Thyroid gland (tissue), 4 donors: ENCODE measurements around the gene SAMD11. TPM values are rescaled to one million over a fixed set of nuclear protein-coding genes. Genes with fewer than 3 reads are reported as not detected.

ENCODE experiments used
- DNase-seq, 2 donors: peaks; one replicate each; pipeline ENCODE4 v3.0.0-alpha.2; 2019
- H3K27ac ChIP-seq, 3 donors: fragments of 200-600 bp; sonication (generic); 1 replicate in 2 of 3; 2 replicates in 1 of 3; pipeline ENCODE4 v1.5.1; 2016 to 2019; ENCODE audit warnings: mild to moderate bottlenecking in 1 of 3, moderate library complexity in 1 of 3
- H3K27me3 ChIP-seq: fragments of 200-600 bp; sonication (generic); one replicate; pipeline ENCODE4 v1.5.1; 2019
- H3K36me3 ChIP-seq, 2 donors: fragments of 200-600 bp; sonication (generic); one replicate each; pipeline ENCODE4 v1.5.1; 2016 to 2019
- H3K4me1 ChIP-seq, 2 donors: fragments of 200-600 bp; sonication (generic); one replicate each; pipeline ENCODE4 v1.5.1; 2017 to 2019
- H3K4me3 ChIP-seq, 3 donors: fragments of 200-600 bp; sonication (generic); replicated peaks in 1 of 3; 1 replicate in 2 of 3; 2 replicates in 1 of 3; pipeline ENCODE4 v1.5.1; 2016; ENCODE audit warnings: mild to moderate bottlenecking in 1 of 3
- H3K9me3 ChIP-seq: fragments of 200-600 bp; sonication (generic); one replicate; pipeline ENCODE4 v1.5.1; 2017
- POLR2A ChIP-seq, 2 donors: fragments of 450-650 bp; IDR thresholded peaks; one replicate each; pipeline ENCODE4 v1.6.1; 2017; ENCODE audit warnings: antibody characterized with exemption in 2 of 2, mild to moderate bottlenecking in 2 of 2, moderate library complexity in 1 of 2
- WGBS, 2 donors: methylation state at CpG; one replicate each; pipeline ENCODE4 v1.1.5; 2017; 5-methylcytosine and 5-hydroxymethylcytosine counted together
- intact Hi-C: fragments of 100-400 bp; cut with DNase I; formaldehyde crosslinking; loops from one replicate; pipeline ENCODE4 v1.15.1; 2023
- total RNA-seq, 4 donors: library from RNA; depleted of rRNA; stranded (reverse); fragments of >200 nt; gene quantifications; one replicate each; pipeline ENCODE4 v1.2.3, GENCODE V29; 2016
- TF ChIP-seq, protein P1 (sequence below), 6 experiments: fragments of 200-600 bp in 3 of 6; fragments of 450-650 bp in 3 of 6; sonication (generic) in 3 of 6; IDR thresholded peaks; one replicate each; pipeline ENCODE4 v1.5.1; 2016 to 2019; ENCODE audit warnings: antibody characterized with exemption in 6 of 6, mild to moderate bottlenecking in 2 of 6, inconsistent platforms in 1 of 6, moderate library complexity in 1 of 6

The SAMD11 gene
- total RNA-seq, 4 donors from 2014 or later = 4.1 to 11.2 (median 6.3) TPM

GRCh38 chr1:979744-980072 is 56.0 kb downstream of the SAMD11 start:
- H3K36me3 ChIP-seq = no peaks in the 10 kb centered on the region
- no peak overlapping the region for H3K27ac ChIP-seq
- H3K4me1 ChIP-seq = peaks cover 0 to 9% of the 10 kb centered on the region in 2 donors
- DNase-seq = no peak
- WGBS, 2 donors = 89 to 97% methylated on average over 4 to 8 of the region's 9 CpGs
- H3K27me3 ChIP-seq = no peaks in the 10 kb centered on the region
- no peak overlapping the region for H3K4me3 ChIP-seq
- intact Hi-C loops = loop anchor here (10.0 kb wide), 1 partner anchor 315 kb away; no protein-coding TSS in a partner anchor
- no peak for TF ChIP-seq POLR2A (IDR thresholded peaks at IDR 0.05)
- TF ChIP-seq, protein P1, sequence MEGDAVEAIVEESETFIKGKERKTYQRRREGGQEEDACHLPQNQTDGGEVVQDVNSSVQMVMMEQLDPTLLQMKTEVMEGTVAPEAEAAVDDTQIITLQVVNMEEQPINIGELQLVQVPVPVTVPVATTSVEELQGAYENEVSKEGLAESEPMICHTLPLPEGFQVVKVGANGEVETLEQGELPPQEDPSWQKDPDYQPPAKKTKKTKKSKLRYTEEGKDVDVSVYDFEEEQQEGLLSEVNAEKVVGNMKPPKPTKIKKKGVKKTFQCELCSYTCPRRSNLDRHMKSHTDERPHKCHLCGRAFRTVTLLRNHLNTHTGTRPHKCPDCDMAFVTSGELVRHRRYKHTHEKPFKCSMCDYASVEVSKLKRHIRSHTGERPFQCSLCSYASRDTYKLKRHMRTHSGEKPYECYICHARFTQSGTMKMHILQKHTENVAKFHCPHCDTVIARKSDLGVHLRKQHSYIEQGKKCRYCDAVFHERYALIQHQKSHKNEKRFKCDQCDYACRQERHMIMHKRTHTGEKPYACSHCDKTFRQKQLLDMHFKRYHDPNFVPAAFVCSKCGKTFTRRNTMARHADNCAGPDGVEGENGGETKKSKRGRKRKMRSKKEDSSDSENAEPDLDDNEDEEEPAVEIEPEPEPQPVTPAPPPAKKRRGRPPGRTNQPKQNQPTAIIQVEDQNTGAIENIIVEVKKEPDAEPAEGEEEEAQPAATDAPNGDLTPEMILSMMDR (IDR thresholded peaks at IDR 0.05) = no peak
- H3K9me3 ChIP-seq = no peaks in the 10 kb centered on the region

DNA sequence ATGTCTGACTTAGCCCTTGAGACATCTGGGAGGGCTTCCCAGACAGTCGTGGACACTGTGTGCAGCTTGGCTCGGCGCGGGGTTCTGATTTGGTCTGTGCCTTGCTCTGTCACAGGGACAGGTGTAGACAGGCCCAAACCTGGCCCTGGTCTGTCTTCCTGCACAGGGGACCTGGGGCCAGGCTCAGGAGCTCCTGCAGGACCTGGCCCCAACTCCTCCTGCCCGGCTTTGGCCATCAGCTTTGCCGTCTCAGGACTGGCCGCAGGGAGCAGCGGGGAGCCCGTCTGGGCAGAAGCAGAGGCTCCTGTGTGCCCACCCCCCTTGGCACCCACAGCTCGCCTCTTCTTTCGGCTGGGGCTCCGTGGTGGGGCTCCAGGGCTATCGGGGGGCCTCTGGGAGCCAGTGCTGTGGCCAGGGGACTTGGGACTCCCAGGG is 56.4 kb downstream of the SAMD11 start:
- Histone ChIP-seq H3K4me3 (no peak overlapping the region), H3K36me3 (no peaks in the 10 kb centered on the region), H3K27ac (no peak overlapping the region), H3K9me3 (no peaks in the 10 kb centered on the region), H3K27me3 (no peaks in the 10 kb centered on the region), H3K4me1 (peaks cover 0 to 9% of the 10 kb centered on the region in 2 donors)
- intact Hi-C loops = no loop called here
- no peak for DNase-seq
- TF ChIP-seq, protein P1 (IDR thresholded peaks at IDR 0.05) = no peak
- no peak for TF ChIP-seq POLR2A (IDR thresholded peaks at IDR 0.05)
- 60% methylated on average over 1 of the region's 13 CpGs; no CpG with 5 or more reads in 1 of the 2 donors for WGBS, 2 donors

DNA sequence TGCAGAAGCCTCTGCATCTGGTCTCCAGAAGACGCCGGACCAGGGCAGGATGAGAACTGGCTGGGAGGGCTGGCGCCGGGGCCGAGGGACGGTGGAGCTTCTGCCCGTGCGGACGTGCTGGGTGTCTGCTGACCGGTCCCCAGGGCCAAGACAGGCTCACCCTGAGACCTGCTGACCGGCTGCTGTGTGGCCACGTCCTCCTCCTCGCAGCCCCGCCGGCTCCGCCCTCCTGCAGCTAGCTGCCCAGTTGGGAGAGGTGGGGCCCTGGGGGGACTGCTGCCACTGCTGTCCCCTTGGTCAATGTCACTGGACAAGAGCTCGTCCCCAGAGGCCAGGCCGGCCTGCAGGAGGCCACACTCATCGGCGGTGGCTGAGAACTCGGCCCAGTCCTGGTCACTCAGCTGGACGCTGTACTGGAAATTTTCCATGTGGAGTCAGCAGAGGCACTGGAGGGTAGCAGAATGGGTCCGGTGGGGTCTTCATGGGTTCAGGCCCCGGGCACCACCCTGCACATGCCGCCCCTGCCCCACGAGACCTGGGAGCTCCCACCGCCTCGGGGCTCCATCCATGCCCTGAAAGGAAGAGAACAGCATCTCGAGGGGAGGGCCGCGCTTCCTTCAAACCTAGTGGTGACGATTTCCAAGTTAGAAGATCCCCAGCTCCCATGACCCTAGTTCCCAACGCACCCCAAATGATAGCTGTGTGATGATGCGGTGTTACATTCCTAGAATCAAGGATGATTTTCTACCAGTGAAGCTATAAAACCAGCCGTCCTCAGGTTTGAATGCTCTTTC is 57.1 kb downstream of the SAMD11 start:
- 75 to 84% methylated on average over 11 to 26 of the region's 35 CpGs for WGBS, 2 donors
- no peaks in the 10 kb centered on the region for H3K36me3 ChIP-seq
- no peaks in the 10 kb centered on the region for H3K27me3 ChIP-seq
- no peak overlapping the region for H3K4me3 ChIP-seq
- no peak overlapping the region for H3K27ac ChIP-seq
- no peaks in the 10 kb centered on the region for H3K9me3 ChIP-seq
- TF ChIP-seq, protein P1 (IDR thresholded peaks at IDR 0.05) = no peak
- TF ChIP-seq POLR2A (IDR thresholded peaks at IDR 0.05) = no peak
- intact Hi-C loops = no loop called here
- peaks cover 0 to 6% of the 10 kb centered on the region in 2 donors for H3K4me1 ChIP-seq
- no peak for DNase-seq

DNA sequence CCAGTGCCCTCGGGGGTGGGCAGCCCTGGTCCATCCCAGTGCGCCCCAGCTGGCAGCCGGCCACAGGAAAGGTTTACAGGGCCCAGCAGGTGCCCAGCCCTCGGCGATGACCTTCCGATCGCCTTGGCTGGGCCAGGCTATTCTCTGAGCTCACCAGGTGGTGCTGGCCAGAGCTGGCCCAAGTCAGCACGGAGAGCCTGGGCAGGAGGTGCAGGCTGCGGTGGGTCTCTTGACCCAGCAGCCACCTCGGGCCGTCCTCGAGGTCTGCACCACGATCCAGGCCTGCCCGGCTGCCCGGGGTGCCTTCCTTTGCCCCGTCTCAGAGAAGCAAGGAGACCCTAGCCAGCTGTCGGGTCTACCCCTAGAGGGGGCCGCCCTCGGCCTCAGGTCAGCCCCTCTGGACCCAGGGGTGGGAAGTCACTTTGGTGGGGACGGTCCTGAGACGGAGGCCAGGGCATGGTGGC is 57.8 kb downstream of the SAMD11 start:
- no peak for TF ChIP-seq POLR2A (IDR thresholded peaks at IDR 0.05)
- TF ChIP-seq, protein P1 (IDR thresholded peaks at IDR 0.05) = no peak
- intact Hi-C loops = no loop called here
- H3K9me3 ChIP-seq = no peaks in the 10 kb centered on the region
- no peaks in the 10 kb centered on the region for H3K27me3 ChIP-seq
- no peak overlapping the region for H3K27ac ChIP-seq
- no peak overlapping the region for H3K4me3 ChIP-seq
- 83% methylated on average over 7 of the region's 21 CpGs; no CpG with 5 or more reads in 1 of the 2 donors for WGBS, 2 donors
- no peak for DNase-seq
- no peaks in the 10 kb centered on the region for H3K4me1 ChIP-seq
- H3K36me3 ChIP-seq = no peaks in the 10 kb centered on the region

DNA sequence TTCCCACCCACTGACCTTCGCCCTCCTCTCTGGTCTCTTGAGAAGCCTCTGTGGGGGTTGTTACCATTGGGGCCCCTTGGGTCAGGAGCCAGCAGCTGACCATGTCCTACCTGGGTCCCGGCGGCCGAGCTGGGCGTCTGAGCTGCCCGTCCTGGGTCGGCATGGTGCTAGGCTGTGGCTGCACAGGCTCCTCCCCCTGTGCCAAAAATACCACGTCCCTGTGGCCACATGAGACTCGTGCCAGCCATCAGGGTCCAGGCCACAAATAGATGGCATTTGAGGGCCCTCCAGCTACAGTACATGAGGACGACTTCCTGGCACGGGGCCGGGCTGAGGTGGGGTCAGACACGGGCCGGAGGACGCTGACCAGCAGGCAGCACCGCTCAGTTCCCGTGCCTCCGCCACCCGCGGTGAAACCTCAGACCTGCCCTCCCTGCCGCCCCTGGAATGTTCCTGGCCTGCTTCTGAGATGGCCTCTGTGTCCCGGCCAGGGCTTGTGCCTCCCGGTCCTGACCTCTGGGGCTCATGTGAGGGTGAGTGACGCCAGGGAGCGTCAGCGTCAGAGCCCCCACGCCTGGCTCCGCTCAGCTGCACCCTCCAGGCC is 58.3 kb downstream of the SAMD11 start, which contains the start of gene PERM1:
TSS of gene PERM1 (minus strand) at position 139 of the 604 bp plus-strand sequence. CDS start 1,064 bp downstream, outside the sequence.
- Histone ChIP-seq H3K4me3 (no peak within 1 kb of the TSS), H3K9me3 (no peaks in the 10 kb centered on the region), H3K27me3 (no peaks in the 10 kb centered on the region), H3K4me1 (no peaks in the 10 kb centered on the region), H3K27ac (no peak within 1 kb of the TSS), H3K36me3 (no peaks in the 10 kb centered on the region)
- WGBS, 2 donors = 60 to 64% methylated on average over 15 to 24 of the region's 28 CpGs
- intact Hi-C loops = loop anchor here (2.0 kb wide), 1 partner anchor 85 kb away; no protein-coding TSS in a partner anchor
- TF ChIP-seq, protein P1 (IDR thresholded peaks at IDR 0.05) = no peak
- TF ChIP-seq POLR2A (IDR thresholded peaks at IDR 0.05) = no peak
- no peak for DNase-seq
